ENCODE measurements around the gene EPN1. TPM values are rescaled to one million over a fixed set of nuclear protein-coding genes. Genes with fewer than 3 reads are reported as not detected.
A peak's percentile ranks its signal among the peaks of the same experiment; 100 is the strongest.

Gene EPN1
- total RNA-seq, 3 donors from 2014 or later: 22.2 to 47.2 (median 27.5) TPM

- TF ChIP-seq, protein P1, sequence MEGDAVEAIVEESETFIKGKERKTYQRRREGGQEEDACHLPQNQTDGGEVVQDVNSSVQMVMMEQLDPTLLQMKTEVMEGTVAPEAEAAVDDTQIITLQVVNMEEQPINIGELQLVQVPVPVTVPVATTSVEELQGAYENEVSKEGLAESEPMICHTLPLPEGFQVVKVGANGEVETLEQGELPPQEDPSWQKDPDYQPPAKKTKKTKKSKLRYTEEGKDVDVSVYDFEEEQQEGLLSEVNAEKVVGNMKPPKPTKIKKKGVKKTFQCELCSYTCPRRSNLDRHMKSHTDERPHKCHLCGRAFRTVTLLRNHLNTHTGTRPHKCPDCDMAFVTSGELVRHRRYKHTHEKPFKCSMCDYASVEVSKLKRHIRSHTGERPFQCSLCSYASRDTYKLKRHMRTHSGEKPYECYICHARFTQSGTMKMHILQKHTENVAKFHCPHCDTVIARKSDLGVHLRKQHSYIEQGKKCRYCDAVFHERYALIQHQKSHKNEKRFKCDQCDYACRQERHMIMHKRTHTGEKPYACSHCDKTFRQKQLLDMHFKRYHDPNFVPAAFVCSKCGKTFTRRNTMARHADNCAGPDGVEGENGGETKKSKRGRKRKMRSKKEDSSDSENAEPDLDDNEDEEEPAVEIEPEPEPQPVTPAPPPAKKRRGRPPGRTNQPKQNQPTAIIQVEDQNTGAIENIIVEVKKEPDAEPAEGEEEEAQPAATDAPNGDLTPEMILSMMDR (IDR thresholded peaks at IDR 0.05): no peak
- TF ChIP-seq POLR2A (IDR thresholded peaks at IDR 0.05) (no peak), POLR2AphosphoS5 (IDR thresholded peaks at IDR 0.05) (no peak)
- Histone ChIP-seq H3K27me3 (no peaks in the 10 kb centered on the region), H3K36me3 (peaks cover 4% of the 10 kb centered on the region), H3K4me3 (no peak overlapping the region), H3K27ac (no peak overlapping the region), H3K4me1 (no peaks in the 10 kb centered on the region), H3K9me3 (no peaks in the 10 kb centered on the region)
- peak in 1 of 2 donors; percentile 49 for DNase-seq (ENCODE audit: low spot score in 2 of 2)
- intact Hi-C loops (cut with DNase I; ENCODE audit: low total_unique reads): no loop called here
These were observed 19.8 kb downstream of the EPN1 start for GRCh38 chr19:55694656-55695491.

- Histone ChIP-seq H3K27me3 (no peaks in the 10 kb centered on the region), H3K27ac (no peak overlapping the region), H3K36me3 (no peaks in the 10 kb centered on the region), H3K9me3 (no peaks in the 10 kb centered on the region), H3K4me3 (no peak overlapping the region), H3K4me1 (no peaks in the 10 kb centered on the region)
- intact Hi-C loops (cut with DNase I; ENCODE audit: low total_unique reads): no loop called here
- TF ChIP-seq POLR2AphosphoS5 (IDR thresholded peaks at IDR 0.05) (no peak), POLR2A (IDR thresholded peaks at IDR 0.05) (no peak)
- TF ChIP-seq, protein P1 (IDR thresholded peaks at IDR 0.05): no peak
- DNase-seq (ENCODE audit: low spot score in 2 of 2): peak in 1 of 2 donors; percentile 45
These were observed 20.7 kb downstream of the EPN1 start for GRCh38 chr19:55695511-55696290.

- no peak overlapping the region for H3K27ac ChIP-seq
- no peaks in the 10 kb centered on the region for H3K27me3 ChIP-seq
- no peak for TF ChIP-seq POLR2AphosphoS5 (IDR thresholded peaks at IDR 0.05)
- TF ChIP-seq, protein P1 (IDR thresholded peaks at IDR 0.05): no peak
- no peak for TF ChIP-seq POLR2A (IDR thresholded peaks at IDR 0.05)
- DNase-seq (ENCODE audit: low spot score in 2 of 2): no peak
- intact Hi-C loops (cut with DNase I; ENCODE audit: low total_unique reads): no loop called here
- no peaks in the 10 kb centered on the region for H3K36me3 ChIP-seq
- no peaks in the 10 kb centered on the region for H3K4me1 ChIP-seq
- no peaks in the 10 kb centered on the region for H3K9me3 ChIP-seq
- H3K4me3 ChIP-seq: no peak overlapping the region
These were observed 21.5 kb downstream of the EPN1 start for GRCh38 chr19:55696301-55697068.

- Histone ChIP-seq H3K4me1 (no peaks in the 10 kb centered on the region), H3K9me3 (no peaks in the 10 kb centered on the region), H3K36me3 (no peaks in the 10 kb centered on the region), H3K4me3 (no peak overlapping the region), H3K27me3 (no peaks in the 10 kb centered on the region), H3K27ac (no peak overlapping the region)
- no peak for DNase-seq (ENCODE audit: low spot score in 2 of 2)
- intact Hi-C loops (cut with DNase I; ENCODE audit: low total_unique reads): no loop called here
- TF ChIP-seq, protein P1 (IDR thresholded peaks at IDR 0.05): no peak
- TF ChIP-seq POLR2A (IDR thresholded peaks at IDR 0.05) (no peak), POLR2AphosphoS5 (IDR thresholded peaks at IDR 0.05) (no peak)
These were observed 22.0 kb downstream of the EPN1 start for GRCh38 chr19:55697069-55697440.
